KMS-11 (cell line): ENCODE measurements around the gene MEGF10.

Experiments
- H2AFZ ChIP-seq: fragments of 200-600 bp; sonication (generic); 2 replicates; pipeline ENCODE4 v1.6.1; 2016; ENCODE audit warnings: antibody characterized with exemption, mixed run types, low read depth
- H3K27ac ChIP-seq: fragments of 200-600 bp; sonication (generic); 2 replicates; pipeline ENCODE4 v1.6.1; 2016; ENCODE audit warnings: mild to moderate bottlenecking, mixed run types
- H3K27me3 ChIP-seq: fragments of 200-600 bp; sonication (generic); 2 replicates; pipeline ENCODE4 v1.6.1; 2017; ENCODE audit warnings: mild to moderate bottlenecking, low read depth, mixed run types, moderate library complexity; ENCODE audit not compliant: insufficient read depth
- H3K36me3 ChIP-seq: fragments of 200-600 bp; sonication (generic); 2 replicates; pipeline ENCODE4 v1.6.1; 2017; ENCODE audit warnings: mild to moderate bottlenecking, mixed run types; ENCODE audit not compliant: insufficient read depth
- H3K4me1 ChIP-seq: fragments of 200-600 bp; sonication (generic); 2 replicates; pipeline ENCODE4 v1.6.1; 2016; ENCODE audit warnings: mild to moderate bottlenecking, low read depth, mixed run types; ENCODE audit not compliant: poor library complexity, severe bottlenecking
- H3K4me2 ChIP-seq: fragments of 200-600 bp; sonication (generic); 2 replicates; pipeline ENCODE4 v1.7.0; 2016; ENCODE audit warnings: mild to moderate bottlenecking, mixed run types
- H3K4me3 ChIP-seq: fragments of 200-600 bp; sonication (generic); IDR thresholded peaks from 2 replicates; pipeline ENCODE4 v1.6.1; 2017; ENCODE audit warnings: low read depth, low read length, mixed read lengths; ENCODE audit not compliant: insufficient read depth
- H3K79me2 ChIP-seq: fragments of 200-600 bp; sonication (generic); 2 replicates; pipeline ENCODE4 v1.6.1; 2016; ENCODE audit warnings: low read depth, mixed run types; ENCODE audit not compliant: insufficient read depth
- H3K9ac ChIP-seq: fragments of 200-600 bp; sonication (generic); 2 replicates; pipeline ENCODE4 v1.6.1; 2016; ENCODE audit warnings: mild to moderate bottlenecking, mixed run types
- H4K20me1 ChIP-seq: fragments of 200-600 bp; sonication (generic); 2 replicates; pipeline ENCODE4 v1.6.1; 2016; ENCODE audit warnings: mild to moderate bottlenecking, mixed run types; ENCODE audit not compliant: insufficient read depth
- CTCF ChIP-seq: fragments of 200-600 bp; sonication (generic); conservative IDR thresholded peaks from 2 replicates; pipeline ENCODE4 v1.6.1; 2017; ENCODE audit warnings: low read depth, mild to moderate bottlenecking, antibody characterized with exemption, low read length, moderate library complexity, mixed read lengths

MEGF10 gene

GRCh38 chr5:127385936-127386335 is 95.3 kb downstream of the MEGF10 start:
- no peak overlapping the region for H3K27ac ChIP-seq
- TF ChIP-seq CTCF = no peak

GRCh38 chr5:127386557-127386956 is 96.0 kb downstream of the MEGF10 start:
- H3K36me3 ChIP-seq = no peaks in the 10 kb centered on the region
- TF ChIP-seq CTCF = no peak
- H3K4me1 ChIP-seq = no peaks in the 10 kb centered on the region
- H2AFZ ChIP-seq = no peak overlapping the region
- H3K79me2 ChIP-seq = no peaks in the 10 kb centered on the region
- H3K27me3 ChIP-seq = no peaks in the 10 kb centered on the region
- H3K4me3 ChIP-seq = no peak overlapping the region
- H4K20me1 ChIP-seq = no peaks in the 10 kb centered on the region
- no peak overlapping the region for H3K9ac ChIP-seq
- no peak overlapping the region for H3K27ac ChIP-seq
- no peak overlapping the region for H3K4me2 ChIP-seq

More at GRCh38 chr5:127385936-127386335, 95.3 kb downstream of the MEGF10 start:
- H3K4me3 ChIP-seq = no peak overlapping the region
- no peaks in the 10 kb centered on the region for H3K27me3 ChIP-seq
- H3K36me3 ChIP-seq = no peaks in the 10 kb centered on the region
- no peak overlapping the region for H3K9ac ChIP-seq
- H4K20me1 ChIP-seq = no peaks in the 10 kb centered on the region
- no peaks in the 10 kb centered on the region for H3K4me1 ChIP-seq
- H2AFZ ChIP-seq = no peak overlapping the region
- H3K79me2 ChIP-seq = no peaks in the 10 kb centered on the region
- H3K4me2 ChIP-seq = no peak overlapping the region

DNA sequence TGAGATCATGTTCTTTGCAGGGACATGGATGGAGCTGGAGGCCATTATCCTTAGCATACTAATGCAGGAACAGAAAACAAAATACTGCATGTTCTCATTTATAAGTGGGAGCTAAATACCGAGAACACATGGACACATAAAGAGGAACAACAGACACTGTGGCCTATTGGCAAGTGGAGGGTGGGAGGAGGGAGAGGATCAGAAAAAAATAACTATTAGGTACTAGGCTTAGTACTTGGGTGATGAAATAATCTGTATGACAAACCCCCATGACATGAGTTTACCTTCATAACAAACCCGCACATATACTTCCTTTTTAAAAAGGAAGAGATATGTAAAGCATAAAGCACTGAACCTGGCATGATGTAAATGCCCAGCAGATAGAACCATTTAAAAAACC is 99.0 kb downstream of the MEGF10 start:
- Histone ChIP-seq H3K27ac (no peak overlapping the region), H3K79me2 (no peaks in the 10 kb centered on the region), H3K4me2 (no peak overlapping the region), H3K4me3 (no peak overlapping the region), H3K36me3 (no peaks in the 10 kb centered on the region), H3K9ac (no peak overlapping the region), H3K4me1 (no peaks in the 10 kb centered on the region), H3K27me3 (no peaks in the 10 kb centered on the region), H2AFZ (no peak overlapping the region), H4K20me1 (no peaks in the 10 kb centered on the region)
- TF ChIP-seq CTCF = no peak

GRCh38 chr5:127392762-127393161 is 102.2 kb downstream of the MEGF10 start:
- Histone ChIP-seq H3K4me2 (no peak overlapping the region), H3K9ac (no peak overlapping the region), H3K79me2 (no peaks in the 10 kb centered on the region), H2AFZ (no peak overlapping the region), H3K4me1 (no peaks in the 10 kb centered on the region), H3K27ac (no peak overlapping the region), H3K27me3 (no peaks in the 10 kb centered on the region), H3K36me3 (no peaks in the 10 kb centered on the region), H3K4me3 (no peak overlapping the region), H4K20me1 (no peaks in the 10 kb centered on the region)
- no peak for TF ChIP-seq CTCF
